PFSK-1 (cell line): ENCODE results near the gene RIN3.

Experiments used
- FOXP2 ChIP-seq: optimal IDR thresholded peaks from 2 replicates; pipeline ENCODE3; 2011; ENCODE audit warnings: borderline replicate concordance, control low read depth, inconsistent platforms; ENCODE audit not compliant: insufficient read depth; ENCODE audit errors: extremely low read length, extremely low read depth
- POLR2AphosphoS5 ChIP-seq: IDR thresholded peaks from 2 replicates; pipeline ENCODE4 v1.6.1; 2012; ENCODE audit warnings: low read depth, mild to moderate bottlenecking, control low read depth, low read length, moderate library complexity
- REST ChIP-seq, 2 experiments: IDR thresholded peaks; 2 replicates each; pipeline versions ENCODE4 v1.6.1 to v1.8.0; 2011 to 2012; ENCODE audit warnings: low read depth in 2 of 2, low read length in 2 of 2, control low read depth in 1 of 2, inconsistent platforms in 1 of 2, mild to moderate bottlenecking in 1 of 2, moderate library complexity in 1 of 2; ENCODE audit not compliant: insufficient read depth in 1 of 2
- TAF1 ChIP-seq: IDR thresholded peaks from 2 replicates; pipeline ENCODE4 v1.6.1; 2012; ENCODE audit warnings: low read length, control low read depth, borderline replicate concordance; ENCODE audit not compliant: insufficient read depth

GRCh38 chr14:92734618-92735017 lies 221.0 kb downstream of the RIN3 start:
- no peak for TF ChIP-seq REST (IDR thresholded peaks at IDR 0.05; ENCODE audit: insufficient read depth in 1 of 2, low read depth in 2 of 2, low read length in 2 of 2)
- no peak for TF ChIP-seq POLR2AphosphoS5
- TF ChIP-seq TAF1 = no peak
- TF ChIP-seq FOXP2 = no peak
